HEK293 (cell line): ENCODE measurements around the gene CAPN10.

ENCODE experiments used
- YY1 ChIP-seq: fragments of 450-650 bp; formaldehyde crosslinking; IDR thresholded peaks from 2 replicates; pipeline ENCODE4 v1.5.1; 2018; ENCODE audit warnings: missing biosample characterization, missing genetic modification characterization
- ZBTB20 ChIP-seq: fragments of 450-650 bp; formaldehyde crosslinking; IDR thresholded peaks from 2 replicates; pipeline ENCODE4 v1.5.1; 2016; ENCODE audit warnings: missing biosample characterization, missing genetic modification characterization
- ZEB2 ChIP-seq: fragments of 450-650 bp; formaldehyde crosslinking; IDR thresholded peaks from 2 replicates; pipeline ENCODE4 v1.5.1; 2016; ENCODE audit warnings: missing biosample characterization, missing genetic modification characterization
- ZNF24 ChIP-seq: fragments of 450-650 bp; formaldehyde crosslinking; IDR thresholded peaks from 2 replicates; pipeline ENCODE4 v1.5.1; 2016; ENCODE audit warnings: missing biosample characterization, missing genetic modification characterization
- ZNF324 ChIP-seq: fragments of 450-650 bp; formaldehyde crosslinking; IDR thresholded peaks from 2 replicates; pipeline ENCODE4 v1.5.1; 2016; ENCODE audit warnings: missing biosample characterization, missing genetic modification characterization
- ZNF610 ChIP-seq: fragments of 450-650 bp; formaldehyde crosslinking; IDR thresholded peaks from 2 replicates; pipeline ENCODE4 v1.5.1; 2016; ENCODE audit warnings: missing biosample characterization, missing genetic modification characterization, borderline replicate concordance
- ZNF624 ChIP-seq: fragments of 450-650 bp; formaldehyde crosslinking; IDR thresholded peaks from 2 replicates; pipeline ENCODE4 v1.5.1; 2017; ENCODE audit warnings: missing biosample characterization, missing genetic modification characterization
- ZNF707 ChIP-seq: fragments of 450-650 bp; formaldehyde crosslinking; IDR thresholded peaks from 2 replicates; pipeline ENCODE4 v1.5.1; 2016; ENCODE audit warnings: missing biosample characterization, missing genetic modification characterization
- ZNF768 ChIP-seq: fragments of 450-650 bp; formaldehyde crosslinking; IDR thresholded peaks from 2 replicates; pipeline ENCODE4 v1.5.1; 2018; ENCODE audit warnings: missing biosample characterization, mild to moderate bottlenecking, missing genetic modification characterization
- ZNF776 ChIP-seq: fragments of 450-650 bp; formaldehyde crosslinking; IDR thresholded peaks from 2 replicates; pipeline ENCODE4 v1.5.0; 2017; ENCODE audit warnings: missing biosample characterization, missing genetic modification characterization, borderline replicate concordance
- TF ChIP-seq, protein P1 (sequence below): fragments of 450-650 bp; formaldehyde crosslinking; IDR thresholded peaks from 2 replicates; pipeline ENCODE4 v1.5.1; 2016; ENCODE audit warnings: missing biosample characterization, missing genetic modification characterization
- TF ChIP-seq, protein P2 (sequence below): fragments of 450-650 bp; formaldehyde crosslinking; IDR thresholded peaks from 2 replicates; pipeline ENCODE4 v1.5.1; 2017; ENCODE audit warnings: missing biosample characterization, missing genetic modification characterization
- TF ChIP-seq, protein P3 (sequence below): fragments of 450-650 bp; formaldehyde crosslinking; IDR thresholded peaks from 2 replicates; pipeline ENCODE4 v1.5.1; 2016; ENCODE audit warnings: missing biosample characterization, missing genetic modification characterization
- TF ChIP-seq, protein P4 (sequence below): fragments of 450-650 bp; formaldehyde crosslinking; IDR thresholded peaks from 2 replicates; pipeline ENCODE4 v1.5.1; 2016; ENCODE audit warnings: missing biosample characterization, missing genetic modification characterization

DNA sequence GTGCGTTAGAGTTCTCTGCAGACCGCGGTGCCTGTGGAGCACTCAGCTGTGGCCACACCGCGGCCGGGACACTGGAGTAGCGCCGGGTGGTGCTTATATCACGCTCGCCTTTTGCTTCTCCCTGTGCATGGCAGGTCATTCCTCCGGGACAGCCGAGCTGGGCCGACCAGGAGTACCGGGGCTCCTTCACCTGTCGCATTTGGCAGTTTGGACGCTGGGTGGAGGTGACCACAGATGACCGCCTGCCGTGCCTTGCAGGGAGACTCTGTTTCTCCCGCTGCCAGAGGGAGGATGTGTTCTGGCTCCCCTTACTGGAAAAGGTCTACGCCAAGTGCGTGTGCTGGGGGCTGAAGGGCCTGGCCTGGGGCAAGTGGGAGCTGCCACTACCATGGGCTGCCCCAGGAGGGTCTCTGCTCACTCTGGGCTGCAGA lies 4.2 kb downstream of the CAPN10 start:
- TF ChIP-seq, protein P1, sequence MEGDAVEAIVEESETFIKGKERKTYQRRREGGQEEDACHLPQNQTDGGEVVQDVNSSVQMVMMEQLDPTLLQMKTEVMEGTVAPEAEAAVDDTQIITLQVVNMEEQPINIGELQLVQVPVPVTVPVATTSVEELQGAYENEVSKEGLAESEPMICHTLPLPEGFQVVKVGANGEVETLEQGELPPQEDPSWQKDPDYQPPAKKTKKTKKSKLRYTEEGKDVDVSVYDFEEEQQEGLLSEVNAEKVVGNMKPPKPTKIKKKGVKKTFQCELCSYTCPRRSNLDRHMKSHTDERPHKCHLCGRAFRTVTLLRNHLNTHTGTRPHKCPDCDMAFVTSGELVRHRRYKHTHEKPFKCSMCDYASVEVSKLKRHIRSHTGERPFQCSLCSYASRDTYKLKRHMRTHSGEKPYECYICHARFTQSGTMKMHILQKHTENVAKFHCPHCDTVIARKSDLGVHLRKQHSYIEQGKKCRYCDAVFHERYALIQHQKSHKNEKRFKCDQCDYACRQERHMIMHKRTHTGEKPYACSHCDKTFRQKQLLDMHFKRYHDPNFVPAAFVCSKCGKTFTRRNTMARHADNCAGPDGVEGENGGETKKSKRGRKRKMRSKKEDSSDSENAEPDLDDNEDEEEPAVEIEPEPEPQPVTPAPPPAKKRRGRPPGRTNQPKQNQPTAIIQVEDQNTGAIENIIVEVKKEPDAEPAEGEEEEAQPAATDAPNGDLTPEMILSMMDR (tag by site-specific recombination) = no peak
- TF ChIP-seq, protein P2, sequence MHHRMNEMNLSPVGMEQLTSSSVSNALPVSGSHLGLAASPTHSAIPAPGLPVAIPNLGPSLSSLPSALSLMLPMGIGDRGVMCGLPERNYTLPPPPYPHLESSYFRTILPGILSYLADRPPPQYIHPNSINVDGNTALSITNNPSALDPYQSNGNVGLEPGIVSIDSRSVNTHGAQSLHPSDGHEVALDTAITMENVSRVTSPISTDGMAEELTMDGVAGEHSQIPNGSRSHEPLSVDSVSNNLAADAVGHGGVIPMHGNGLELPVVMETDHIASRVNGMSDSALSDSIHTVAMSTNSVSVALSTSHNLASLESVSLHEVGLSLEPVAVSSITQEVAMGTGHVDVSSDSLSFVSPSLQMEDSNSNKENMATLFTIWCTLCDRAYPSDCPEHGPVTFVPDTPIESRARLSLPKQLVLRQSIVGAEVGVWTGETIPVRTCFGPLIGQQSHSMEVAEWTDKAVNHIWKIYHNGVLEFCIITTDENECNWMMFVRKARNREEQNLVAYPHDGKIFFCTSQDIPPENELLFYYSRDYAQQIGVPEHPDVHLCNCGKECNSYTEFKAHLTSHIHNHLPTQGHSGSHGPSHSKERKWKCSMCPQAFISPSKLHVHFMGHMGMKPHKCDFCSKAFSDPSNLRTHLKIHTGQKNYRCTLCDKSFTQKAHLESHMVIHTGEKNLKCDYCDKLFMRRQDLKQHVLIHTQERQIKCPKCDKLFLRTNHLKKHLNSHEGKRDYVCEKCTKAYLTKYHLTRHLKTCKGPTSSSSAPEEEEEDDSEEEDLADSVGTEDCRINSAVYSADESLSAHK (tag by site-specific recombination) = no peak
- no peak for TF ChIP-seq ZNF610 (tag by site-specific recombination)
- TF ChIP-seq ZNF324 (tag by site-specific recombination) = no peak
- no peak for TF ChIP-seq ZNF768
- TF ChIP-seq, protein P3, sequence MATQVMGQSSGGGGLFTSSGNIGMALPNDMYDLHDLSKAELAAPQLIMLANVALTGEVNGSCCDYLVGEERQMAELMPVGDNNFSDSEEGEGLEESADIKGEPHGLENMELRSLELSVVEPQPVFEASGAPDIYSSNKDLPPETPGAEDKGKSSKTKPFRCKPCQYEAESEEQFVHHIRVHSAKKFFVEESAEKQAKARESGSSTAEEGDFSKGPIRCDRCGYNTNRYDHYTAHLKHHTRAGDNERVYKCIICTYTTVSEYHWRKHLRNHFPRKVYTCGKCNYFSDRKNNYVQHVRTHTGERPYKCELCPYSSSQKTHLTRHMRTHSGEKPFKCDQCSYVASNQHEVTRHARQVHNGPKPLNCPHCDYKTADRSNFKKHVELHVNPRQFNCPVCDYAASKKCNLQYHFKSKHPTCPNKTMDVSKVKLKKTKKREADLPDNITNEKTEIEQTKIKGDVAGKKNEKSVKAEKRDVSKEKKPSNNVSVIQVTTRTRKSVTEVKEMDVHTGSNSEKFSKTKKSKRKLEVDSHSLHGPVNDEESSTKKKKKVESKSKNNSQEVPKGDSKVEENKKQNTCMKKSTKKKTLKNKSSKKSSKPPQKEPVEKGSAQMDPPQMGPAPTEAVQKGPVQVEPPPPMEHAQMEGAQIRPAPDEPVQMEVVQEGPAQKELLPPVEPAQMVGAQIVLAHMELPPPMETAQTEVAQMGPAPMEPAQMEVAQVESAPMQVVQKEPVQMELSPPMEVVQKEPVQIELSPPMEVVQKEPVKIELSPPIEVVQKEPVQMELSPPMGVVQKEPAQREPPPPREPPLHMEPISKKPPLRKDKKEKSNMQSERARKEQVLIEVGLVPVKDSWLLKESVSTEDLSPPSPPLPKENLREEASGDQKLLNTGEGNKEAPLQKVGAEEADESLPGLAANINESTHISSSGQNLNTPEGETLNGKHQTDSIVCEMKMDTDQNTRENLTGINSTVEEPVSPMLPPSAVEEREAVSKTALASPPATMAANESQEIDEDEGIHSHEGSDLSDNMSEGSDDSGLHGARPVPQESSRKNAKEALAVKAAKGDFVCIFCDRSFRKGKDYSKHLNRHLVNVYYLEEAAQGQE = no peak
- TF ChIP-seq ZEB2 (tag by site-specific recombination) = no peak
- no peak for TF ChIP-seq ZNF776 (tag by site-specific recombination)
- no peak for TF ChIP-seq ZBTB20 (tag by site-specific recombination)
- no peak for TF ChIP-seq ZNF624 (tag by site-specific recombination)
- no peak for TF ChIP-seq ZNF24 (tag by site-specific recombination)
- TF ChIP-seq ZNF707 (tag by site-specific recombination) = no peak
- TF ChIP-seq, protein P4, sequence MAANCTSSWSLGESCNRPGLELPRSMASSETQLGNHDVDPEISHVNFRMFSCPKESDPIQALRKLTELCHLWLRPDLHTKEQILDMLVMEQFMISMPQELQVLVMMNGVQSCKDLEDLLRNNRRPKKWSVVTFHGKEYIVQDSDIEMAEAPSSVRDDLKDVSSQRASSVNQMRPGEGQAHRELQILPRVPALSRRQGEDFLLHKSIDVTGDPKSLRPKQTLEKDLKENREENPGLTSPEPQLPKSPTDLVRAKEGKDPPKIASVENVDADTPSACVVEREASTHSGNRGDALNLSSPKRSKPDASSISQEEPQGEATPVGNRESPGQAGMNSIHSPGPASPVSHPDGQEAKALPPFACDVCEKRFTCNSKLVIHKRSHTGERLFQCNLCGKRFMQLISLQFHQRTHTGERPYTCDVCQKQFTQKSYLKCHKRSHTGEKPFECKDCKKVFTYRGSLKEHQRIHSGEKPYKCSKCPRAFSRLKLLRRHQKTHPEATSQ (tag by site-specific recombination) = no peak
- TF ChIP-seq YY1 (tag by site-specific recombination) = no peak
